8988T (cell line): ENCODE measurements around the gene NRL.
"Not testable (repeated sequence)": the region's sequence is repeated elsewhere in the genome, so short reads cannot be mapped to it uniquely, and the experiment has no call there.

Experiments
- DNase-seq: peaks from one replicate; pipeline ENCODE4 v3.0.0; 2011

Gene NRL

GRCh38 chr14:24051176-24051788 lies 63.5 kb downstream of the NRL start:
- no peak for DNase-seq

DNA sequence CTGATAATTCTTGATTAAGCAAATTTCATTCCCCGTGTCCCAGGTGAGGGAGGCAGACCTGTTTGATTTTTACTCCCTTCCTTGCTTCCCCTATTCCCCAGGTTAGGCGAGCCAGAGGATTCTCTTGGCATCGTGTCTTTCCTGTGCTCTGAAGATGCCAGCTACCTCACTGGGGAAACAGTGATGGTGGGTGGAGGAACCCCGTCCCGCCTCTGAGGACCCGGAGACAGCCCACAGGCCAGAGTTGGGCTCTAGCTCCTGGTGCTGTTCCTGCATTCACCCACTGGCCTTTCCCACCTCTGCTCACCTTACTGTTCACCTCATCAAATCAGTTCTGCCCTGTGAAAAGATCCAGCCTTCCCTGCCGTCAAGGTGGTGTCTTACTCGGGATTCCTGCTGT lies 64.0 kb downstream of the NRL start:
- DNase-seq: not testable (repeated sequence)

DNA sequence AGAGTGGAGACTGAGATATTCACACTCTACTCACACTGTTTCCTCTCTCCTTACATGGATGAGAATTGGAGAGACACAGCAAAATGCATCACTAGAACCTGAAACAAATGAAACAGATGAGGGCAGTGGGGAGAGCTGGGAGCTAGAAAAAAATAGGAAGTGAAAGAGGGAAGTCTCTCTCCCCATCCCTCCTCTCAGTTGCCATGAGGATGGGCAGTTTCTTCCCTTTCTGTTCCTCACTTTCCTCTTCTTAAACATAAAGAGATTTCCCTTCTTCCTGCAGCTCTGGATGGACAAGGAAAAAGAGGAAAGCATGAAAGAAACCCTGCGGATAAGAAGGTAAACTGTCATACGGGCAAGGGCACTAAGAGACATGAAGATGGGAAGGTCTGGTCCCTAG lies 65.7 kb downstream of the NRL start:
- not testable (repeated sequence) for DNase-seq

DNA sequence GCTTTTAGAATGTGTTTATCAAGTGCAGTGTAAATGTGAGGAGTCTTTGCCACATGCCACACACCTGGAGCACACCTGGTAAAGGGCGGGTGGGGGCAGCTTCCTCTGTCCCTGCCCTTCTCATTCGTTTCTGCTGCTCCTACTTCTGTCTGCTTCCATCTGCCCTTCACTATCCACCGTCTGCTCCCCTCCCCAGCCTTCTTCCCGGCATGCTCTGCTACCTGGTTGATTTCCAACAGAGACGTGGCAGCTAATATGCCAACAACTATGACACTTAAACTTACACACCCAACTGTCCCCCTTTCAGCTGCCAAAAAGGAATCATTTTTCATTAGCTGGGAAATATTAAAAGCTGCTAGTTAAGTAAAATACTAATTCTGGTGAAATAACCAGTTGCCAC lies 72.0 kb downstream of the NRL start:
- no peak for DNase-seq

DNA sequence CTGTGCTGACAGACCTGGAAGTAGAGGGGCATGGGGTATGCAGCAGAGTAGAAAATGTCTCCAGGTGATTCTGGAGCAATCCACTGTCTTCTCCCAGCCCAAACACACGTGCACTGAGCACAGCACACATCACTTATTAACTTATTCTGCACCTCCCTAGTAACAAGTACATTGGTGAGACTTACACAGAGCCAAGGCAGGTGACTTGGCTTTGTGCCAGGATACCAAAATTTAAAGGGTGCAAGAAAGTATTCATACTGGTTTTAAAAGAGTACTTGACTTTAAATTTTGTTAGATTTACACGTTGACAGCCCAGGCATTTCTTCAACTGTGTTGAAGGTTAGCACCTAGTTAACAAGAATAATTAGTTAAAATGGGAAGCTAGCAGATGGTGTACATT lies 74.1 kb downstream of the NRL start:
- no peak for DNase-seq

DNA sequence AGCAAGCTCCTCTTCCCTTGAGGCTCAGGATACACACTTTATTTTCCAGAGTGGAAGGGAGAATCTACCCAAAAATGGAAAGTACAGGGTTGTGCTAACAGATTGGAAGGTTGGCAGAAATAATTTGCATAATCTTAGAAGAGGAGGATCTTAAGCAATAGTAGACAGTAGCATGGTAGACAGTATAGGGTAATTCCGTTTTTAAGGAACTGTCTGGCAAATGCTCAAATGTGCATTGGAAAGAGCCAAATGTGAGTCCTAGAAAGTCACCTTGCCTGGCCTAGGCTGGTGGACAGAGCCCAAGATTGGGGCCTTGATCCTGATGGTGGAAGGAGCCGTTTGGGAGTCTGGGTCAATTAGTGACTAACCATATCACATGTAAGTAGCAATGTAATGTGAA lies 76.1 kb downstream of the NRL start:
- DNase-seq: no peak

GRCh38 chr14:24037658-24038037 lies 77.1 kb downstream of the NRL start:
- no peak for DNase-seq

DNA sequence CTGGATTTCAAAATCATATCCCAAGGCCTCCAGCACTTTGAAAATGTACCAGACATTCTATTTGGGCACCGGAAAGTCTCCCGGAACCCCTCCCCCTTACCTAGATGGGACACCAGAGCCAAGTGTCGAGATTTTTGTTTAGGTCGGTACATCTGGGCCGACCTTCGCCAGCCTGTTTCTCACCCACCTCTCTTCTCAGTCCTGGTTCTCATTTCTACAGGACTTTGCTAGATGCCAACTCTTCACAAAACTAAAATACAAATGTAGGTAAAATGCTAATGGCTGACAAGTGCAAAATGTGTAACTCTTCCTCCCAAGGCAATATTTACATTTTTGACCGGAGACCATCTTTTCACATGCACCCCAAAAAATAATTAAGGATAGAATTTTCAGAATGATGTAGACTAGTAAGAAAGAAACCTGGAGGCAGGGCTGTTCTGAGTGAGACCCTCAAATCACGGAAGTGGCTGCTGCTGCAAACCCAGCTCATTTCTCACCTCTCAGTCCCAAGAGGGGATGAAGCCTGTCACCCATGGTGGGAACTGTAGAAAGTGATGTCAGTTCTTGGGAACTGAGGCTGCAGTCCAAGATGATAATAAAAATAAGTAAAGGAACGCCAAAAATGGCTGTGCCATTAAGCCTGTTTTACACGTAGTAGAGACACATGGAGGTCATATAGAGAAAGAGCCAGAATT lies 77.6 kb downstream of the NRL start:
- DNase-seq: not testable (repeated sequence)

GRCh38 chr14:24036169-24036962 lies 78.4 kb downstream of the NRL start:
- DNase-seq: no peak

DNA sequence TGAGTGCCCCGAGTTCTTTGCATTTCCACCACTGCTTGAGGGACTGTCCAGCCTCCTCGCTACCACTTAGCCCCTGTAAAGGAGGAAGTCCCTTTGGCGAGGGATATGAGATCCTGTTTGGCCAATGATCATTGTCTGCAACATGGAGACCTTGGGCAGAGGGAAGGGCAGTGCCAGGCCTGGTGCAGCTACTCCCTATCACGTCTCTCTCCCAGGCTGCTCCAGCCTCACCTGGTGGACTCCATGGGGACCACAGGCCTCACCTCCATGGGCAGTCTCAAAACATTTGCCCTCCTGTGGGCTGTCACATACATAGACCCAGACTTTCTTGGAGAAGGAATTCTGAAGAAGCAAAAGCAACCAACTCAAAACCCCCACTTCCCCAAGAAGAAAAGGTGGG lies 79.0 kb downstream of the NRL start:
- not testable (repeated sequence) for DNase-seq

DNA sequence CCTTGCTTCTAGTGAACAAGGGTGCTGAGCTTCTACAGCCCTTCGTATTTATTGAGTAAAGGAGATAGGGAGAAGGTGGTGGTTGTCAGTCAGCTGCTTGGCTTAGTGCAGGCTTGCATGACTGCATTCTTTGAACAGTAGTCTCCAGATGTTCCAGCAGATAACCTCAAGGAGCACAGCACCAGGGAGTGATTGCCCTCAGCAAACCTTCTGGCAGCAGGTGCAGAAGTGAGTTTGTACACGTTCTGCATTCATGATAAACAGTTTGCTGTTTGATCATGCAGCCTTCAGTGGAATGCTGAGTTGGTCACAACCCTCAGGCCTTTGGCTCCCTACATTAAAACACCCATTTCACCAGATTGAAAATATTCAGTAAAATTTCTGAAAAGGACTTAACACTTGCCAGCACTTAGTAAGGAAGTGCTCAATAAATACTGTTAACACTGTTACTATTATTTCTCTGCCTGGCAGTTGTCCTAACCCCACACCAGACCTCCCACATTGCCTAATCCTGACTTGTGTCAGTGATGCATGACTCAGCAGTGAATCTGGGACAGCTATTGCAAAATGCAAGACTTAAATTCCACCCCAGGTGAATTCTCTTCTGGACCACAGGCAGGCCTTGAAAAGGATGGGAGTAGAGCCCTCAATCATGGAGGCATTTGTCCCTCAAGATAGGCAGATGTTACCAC lies 81.9 kb downstream of the NRL start:
- DNase-seq: no peak

DNA sequence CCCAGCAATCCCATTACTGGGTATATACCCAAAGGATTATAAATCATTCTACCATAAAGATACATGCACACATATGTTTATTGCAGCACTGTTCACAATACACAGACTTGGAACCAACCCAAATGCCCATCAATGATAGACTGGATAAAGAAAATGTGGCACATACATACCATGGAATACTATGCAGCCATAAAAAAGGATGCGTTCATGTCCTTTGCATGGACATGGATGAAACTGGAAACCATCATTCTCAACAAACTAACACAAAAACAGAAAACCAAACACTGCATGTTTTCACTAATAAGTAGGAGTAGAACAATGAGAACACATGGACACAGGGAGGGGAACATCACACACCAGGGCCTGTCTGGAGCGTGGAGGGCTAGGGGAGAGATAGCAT lies 83.4 kb downstream of the NRL start:
- DNase-seq: not testable (repeated sequence)

- not testable (repeated sequence) for DNase-seq
Observed at GRCh38 chr14:24029687-24030086, 85.1 kb downstream of the NRL start.
